Measurements from ENCODE around the gene S100A2.

DNA sequence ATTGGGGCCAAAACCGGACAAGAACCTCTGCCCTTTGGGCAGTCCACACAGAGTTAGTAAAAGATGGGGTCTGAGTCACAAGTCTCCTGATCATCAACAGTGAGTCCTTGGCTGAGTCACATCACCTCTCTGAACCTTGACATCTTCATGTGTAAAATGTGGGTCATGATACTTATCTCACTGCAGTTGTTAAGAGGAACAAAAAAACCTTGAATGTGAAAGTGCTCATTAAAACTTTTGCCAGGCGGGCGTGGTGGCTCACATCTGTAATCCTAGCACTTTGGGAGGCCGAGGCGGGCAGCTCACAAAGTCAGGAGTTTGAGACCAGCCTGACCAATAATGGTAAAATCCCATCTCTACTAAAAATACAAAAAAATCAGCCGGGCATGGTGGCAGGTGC is 31.6 kb upstream of the S100A2 start:
- TF ChIP-seq, protein P1, sequence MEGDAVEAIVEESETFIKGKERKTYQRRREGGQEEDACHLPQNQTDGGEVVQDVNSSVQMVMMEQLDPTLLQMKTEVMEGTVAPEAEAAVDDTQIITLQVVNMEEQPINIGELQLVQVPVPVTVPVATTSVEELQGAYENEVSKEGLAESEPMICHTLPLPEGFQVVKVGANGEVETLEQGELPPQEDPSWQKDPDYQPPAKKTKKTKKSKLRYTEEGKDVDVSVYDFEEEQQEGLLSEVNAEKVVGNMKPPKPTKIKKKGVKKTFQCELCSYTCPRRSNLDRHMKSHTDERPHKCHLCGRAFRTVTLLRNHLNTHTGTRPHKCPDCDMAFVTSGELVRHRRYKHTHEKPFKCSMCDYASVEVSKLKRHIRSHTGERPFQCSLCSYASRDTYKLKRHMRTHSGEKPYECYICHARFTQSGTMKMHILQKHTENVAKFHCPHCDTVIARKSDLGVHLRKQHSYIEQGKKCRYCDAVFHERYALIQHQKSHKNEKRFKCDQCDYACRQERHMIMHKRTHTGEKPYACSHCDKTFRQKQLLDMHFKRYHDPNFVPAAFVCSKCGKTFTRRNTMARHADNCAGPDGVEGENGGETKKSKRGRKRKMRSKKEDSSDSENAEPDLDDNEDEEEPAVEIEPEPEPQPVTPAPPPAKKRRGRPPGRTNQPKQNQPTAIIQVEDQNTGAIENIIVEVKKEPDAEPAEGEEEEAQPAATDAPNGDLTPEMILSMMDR (conservative IDR thresholded peaks at IDR 0.05; ENCODE audit: low read depth, low read length) = no peak
- TF ChIP-seq EZH2 (IDR thresholded peaks at IDR 0.05; ENCODE audit: low read length, unreplicated experiment) (no peak), EZH2phosphoT487 (IDR thresholded peaks at IDR 0.05; ENCODE audit: borderline replicate concordance, low read length) (no peak)
